ENCODE data around the gene EFHC1. TPM values are rescaled to one million over a fixed set of nuclear protein-coding genes. Genes with fewer than 3 reads are reported as not detected.

The EFHC1 gene
- polyA plus RNA-seq, 3 donors: 6.3 to 8.1 (median 6.6) TPM

DNA sequence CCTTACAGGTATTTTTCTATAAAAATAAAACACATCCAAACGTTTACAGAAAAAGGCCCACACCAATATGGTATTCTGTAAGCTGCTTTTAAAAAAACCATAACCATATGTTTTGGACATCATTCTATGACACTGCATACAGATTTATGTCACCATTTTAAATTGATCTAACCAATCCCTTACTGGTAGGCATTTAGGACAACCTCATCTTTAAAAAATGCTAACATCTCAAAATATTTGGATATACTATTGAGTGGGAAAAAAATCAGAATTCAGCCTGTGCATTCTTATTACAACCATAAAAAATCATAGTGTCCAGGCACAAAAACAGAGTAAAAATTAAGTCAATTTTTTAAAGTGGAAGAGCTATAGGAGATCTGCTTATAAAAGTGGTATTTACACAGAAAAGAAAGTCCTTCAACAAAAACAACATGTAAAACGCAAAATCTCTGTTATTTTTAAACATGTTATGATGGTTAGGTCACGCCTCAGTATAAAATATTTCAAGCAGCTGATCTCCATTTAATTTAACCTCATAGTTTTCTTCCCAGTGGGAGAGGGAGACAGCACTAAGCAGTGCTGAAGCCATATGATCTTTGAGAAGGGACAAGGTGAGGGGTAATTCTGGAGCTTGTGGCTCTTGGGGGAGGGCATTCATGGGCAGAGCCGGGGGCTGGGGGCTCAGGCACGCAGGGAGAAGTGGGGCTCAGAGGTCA, 135.5 kb downstream of the EFHC1 start:
- no peak overlapping the region for H3K27ac ChIP-seq (ENCODE audit: low read depth, low read length)
- 69 to 86% (median 82%) methylated on average over 5 of the region's 5 CpGs for WGBS, 3 donors

DNA sequence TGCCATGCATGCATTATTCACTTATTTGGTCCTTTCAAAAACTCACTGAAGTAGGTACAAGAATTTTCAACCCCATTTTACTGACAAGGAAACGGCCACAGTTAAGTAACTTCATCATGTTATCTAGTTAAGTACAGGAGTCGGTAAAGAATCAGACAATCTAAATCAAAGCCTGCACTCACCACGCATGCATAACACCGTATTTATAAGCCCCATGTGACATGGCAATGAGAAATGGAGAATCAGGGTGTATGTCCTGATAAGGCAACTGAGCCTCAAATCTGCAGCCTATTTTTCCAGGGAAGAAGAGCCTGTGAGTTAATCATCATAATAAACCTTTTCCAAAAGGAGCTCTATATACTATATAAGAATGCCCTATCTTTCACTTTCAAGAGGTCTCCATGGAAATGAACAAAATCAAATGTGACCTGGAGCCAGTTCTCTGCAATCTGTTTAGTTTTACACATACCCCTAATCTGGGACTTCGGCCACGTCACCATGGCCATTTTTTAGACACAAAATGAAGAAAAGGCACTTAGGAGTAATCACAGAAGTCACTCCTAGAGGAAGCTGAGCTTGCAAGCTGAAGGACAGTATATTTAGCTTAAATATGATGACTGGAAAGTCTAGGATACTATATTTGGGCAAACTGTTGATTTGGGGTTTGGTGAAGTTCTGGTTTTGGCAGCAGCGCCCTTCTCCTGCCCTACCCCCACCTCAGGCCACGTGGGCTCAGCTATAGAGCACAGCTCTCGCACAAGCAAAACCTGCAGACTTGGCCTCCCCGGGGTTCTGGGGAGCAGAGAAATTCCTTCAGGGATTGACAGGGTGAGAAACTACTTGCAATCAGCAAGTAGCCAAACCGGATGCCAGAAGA, 137.5 kb downstream of the EFHC1 start:
- 58 to 78% (median 60%) methylated on average over 11 of the region's 11 CpGs for WGBS, 3 donors

GRCh38 chr6:52558266-52559000, 138.3 kb downstream of the EFHC1 start:
- no peak overlapping the region for H3K27ac ChIP-seq (ENCODE audit: low read depth, low read length)
- 72 to 86% (median 73%) methylated on average over 6 of the region's 6 CpGs for WGBS, 3 donors

More for the DNA sequence above, 137.5 kb downstream of the EFHC1 start:
- no peak overlapping the region for H3K27ac ChIP-seq (ENCODE audit: low read depth, low read length)

GRCh38 chr6:52560462-52560861, 140.3 kb downstream of the EFHC1 start:
- no peak overlapping the region for H3K27ac ChIP-seq (ENCODE audit: low read depth, low read length)
- 51 to 67% (median 65%) methylated on average over 5 of the region's 5 CpGs for WGBS, 3 donors

GRCh38 chr6:52562911-52563310, 142.8 kb downstream of the EFHC1 start:
- WGBS, 3 donors: 19 to 55% (median 54%) methylated on average over 3 of the region's 3 CpGs
- no peak overlapping the region for H3K27ac ChIP-seq (ENCODE audit: low read depth, low read length)

DNA sequence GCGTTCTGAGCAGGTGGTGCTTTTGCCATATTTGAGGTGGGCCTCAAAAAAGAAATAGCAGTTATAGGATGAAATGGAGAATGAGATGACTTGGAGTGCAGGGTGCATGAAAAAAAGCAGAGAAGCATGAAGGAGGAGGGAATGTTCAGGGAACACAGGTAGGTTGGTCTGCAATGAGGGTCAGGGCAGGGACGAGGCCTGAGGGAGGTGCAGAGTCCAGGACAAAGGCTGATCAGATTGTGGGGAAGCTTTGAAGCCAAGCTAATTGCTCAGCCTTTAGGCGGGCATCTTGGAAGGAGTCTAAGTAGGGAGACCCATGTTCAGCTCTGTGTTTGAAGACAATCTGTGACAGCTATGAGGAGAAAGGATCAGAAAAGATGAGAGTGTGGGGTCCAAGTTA, 144.7 kb downstream of the EFHC1 start:
- no peak overlapping the region for H3K27ac ChIP-seq (ENCODE audit: low read depth, low read length)
- 91 to 96% (median 95%) methylated on average over 3 of the region's 3 CpGs for WGBS, 3 donors

DNA sequence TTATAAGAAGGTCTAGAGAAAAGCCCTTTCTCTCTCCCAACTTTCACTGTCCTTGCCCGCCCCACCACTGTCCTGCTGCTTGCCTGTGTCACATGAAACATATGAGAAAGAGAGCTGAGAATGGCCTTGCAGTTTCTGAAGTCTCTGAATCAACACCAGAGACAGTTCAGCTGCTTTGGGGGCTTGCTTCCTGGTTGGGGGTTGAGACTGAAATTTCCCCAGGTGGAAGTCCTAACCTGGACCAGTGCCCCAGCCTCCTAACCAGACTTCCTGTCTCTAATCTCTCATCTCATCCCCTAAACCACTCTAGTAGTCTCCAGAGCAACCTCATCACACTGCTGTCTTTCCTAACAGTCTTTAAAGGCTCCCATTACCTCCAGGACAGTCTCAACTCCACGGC, 146.1 kb downstream of the EFHC1 start:
- 80 to 95% (median 81%) methylated on average over 2 of the region's 2 CpGs for WGBS, 3 donors
- no peak overlapping the region for H3K27ac ChIP-seq (ENCODE audit: low read depth, low read length)

DNA sequence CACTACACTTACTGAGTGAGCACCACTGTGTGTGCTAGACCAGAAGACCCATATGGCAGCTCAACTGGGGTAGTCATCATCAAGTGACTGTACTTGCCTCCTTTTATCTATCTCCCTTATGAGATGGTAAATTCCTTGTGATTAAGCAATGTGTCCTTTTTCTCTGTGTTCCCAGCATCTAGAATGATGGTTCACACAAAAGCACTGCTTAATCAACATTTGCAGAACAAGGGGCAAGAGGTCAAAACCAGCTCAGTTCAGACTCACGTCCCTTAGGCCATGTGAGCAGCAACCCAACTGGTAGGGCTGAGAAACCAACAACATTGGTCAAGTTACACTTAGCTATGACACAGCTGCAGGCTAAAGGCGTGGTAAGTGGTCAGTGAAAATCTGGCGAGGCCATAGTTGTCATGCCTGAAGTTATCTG, 146.7 kb downstream of the EFHC1 start:
- H3K27ac ChIP-seq (ENCODE audit: low read depth, low read length): no peak overlapping the region
- WGBS, 3 donors: 60 to 89% (median 74%) methylated on average over 3 of the region's 3 CpGs

DNA sequence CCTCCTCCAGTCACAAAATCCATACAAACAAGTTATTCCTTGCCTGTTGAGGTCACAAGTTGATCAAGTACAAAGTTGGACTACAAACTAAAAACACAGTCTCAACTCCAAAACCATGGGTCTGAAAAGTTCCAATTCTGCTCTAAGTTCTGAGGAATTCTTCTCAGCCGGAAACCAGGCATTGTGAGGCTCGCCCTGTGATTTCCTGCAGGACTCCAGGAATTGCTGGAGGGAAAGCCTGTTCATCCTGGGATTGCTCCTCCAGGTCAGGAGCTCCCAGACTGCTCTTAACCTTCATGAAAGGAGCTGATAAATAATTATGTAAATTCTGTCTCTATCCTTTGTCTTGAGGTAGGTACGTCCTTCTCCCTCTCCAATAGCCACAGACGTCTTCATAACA, 148.2 kb downstream of the EFHC1 start:
- WGBS, 3 donors: 68 to 86% (median 71%) methylated on average over 4 of the region's 4 CpGs
- no peak overlapping the region for H3K27ac ChIP-seq (ENCODE audit: low read depth, low read length)

GRCh38 chr6:52570291-52570700, 150.2 kb downstream of the EFHC1 start:
- no peak overlapping the region for H3K27ac ChIP-seq (ENCODE audit: low read depth, low read length)
- WGBS, 3 donors: 53 to 65% (median 64%) methylated on average over 8 of the region's 8 CpGs

GRCh38 chr6:52571099-52571755, 151.1 kb downstream of the EFHC1 start:
- H3K27ac ChIP-seq (ENCODE audit: low read depth, low read length): no peak overlapping the region
- 61 to 85% (median 77%) methylated on average over 10 of the region's 10 CpGs for WGBS, 3 donors

DNA sequence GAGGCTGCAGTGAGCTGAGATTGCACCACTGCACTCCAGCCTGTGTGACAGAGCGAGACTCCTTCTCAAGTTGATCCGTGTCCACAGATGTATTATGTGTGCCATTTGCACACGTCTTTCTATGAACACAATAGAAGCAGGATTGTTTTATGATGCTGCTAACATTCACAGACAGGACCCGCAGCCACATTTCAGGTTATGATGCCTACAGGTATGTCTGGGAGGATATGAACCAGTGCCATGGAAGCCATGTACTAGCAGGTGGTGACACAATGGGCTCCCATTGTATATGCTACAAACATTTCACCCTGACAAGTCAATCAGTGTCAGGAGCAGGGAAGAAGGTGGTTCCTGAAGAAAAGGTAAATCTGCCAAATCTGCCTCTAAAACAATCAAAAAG, 152.4 kb downstream of the EFHC1 start:
- 95 to 96% (median 96%) methylated on average over 4 of the region's 4 CpGs for WGBS, 3 donors

DNA sequence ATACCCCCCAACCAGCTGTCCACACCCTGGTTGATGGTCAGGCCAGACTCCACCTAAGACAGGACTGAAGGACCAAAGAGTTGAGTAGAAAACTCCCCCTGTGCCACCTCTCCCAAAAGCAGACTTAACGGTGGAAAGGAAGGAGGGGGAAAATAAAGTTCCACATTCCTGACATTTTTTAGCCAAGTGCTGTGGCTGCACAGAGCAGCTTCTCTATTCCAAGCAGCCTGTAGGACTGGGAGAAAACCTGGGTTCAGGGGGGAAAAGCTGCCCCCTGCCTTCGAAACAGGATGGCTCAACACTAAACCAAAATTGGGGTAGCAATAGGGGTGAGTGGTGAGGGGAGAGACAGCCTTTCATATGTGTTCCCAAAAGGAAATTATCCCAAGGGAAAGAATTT, 153.2 kb downstream of the EFHC1 start:
- no peak overlapping the region for H3K27ac ChIP-seq (ENCODE audit: low read depth, low read length)
- WGBS, 3 donors: 28 to 42% (median 39%) methylated on average over 2 of the region's 2 CpGs

More for the DNA sequence above, 152.4 kb downstream of the EFHC1 start:
- H3K27ac ChIP-seq (ENCODE audit: low read depth, low read length): no peak overlapping the region

Other genes starting within 250 kb of the EFHC1 start
- gene IL17A, start 234.0 kb upstream of the EFHC1 start, polyA plus RNA-seq: not detected
- gene IL17F, start 175.8 kb upstream of the EFHC1 start, polyA plus RNA-seq: not detected
- gene MCM3, start 135.6 kb upstream of the EFHC1 start, polyA plus RNA-seq: 10 to 100 TPM; 12.8 to 22.6 (median 20.7) TPM
- 1 to 10 TPM; 1.0 to 2.8 (median 1.1) TPM for gene PAQR8, start 58.2 kb upstream of the EFHC1 start, polyA plus RNA-seq
- gene TRAM2, start 156.7 kb downstream of the EFHC1 start, polyA plus RNA-seq: 10 to 100 TPM in 2 of 3 donors, 1 to 10 TPM in 1; 4.5 to 13.6 (median 12.9) TPM

All from adipose tissue (tissue), 3 donors.